ENCODE results near the gene NUDT22.

The NUDT22 gene

GRCh38 chr11:64253043-64253442 is 27.0 kb downstream of the NUDT22 start (continued):
- TF ChIP-seq ARNTL (CRISPR knock-in tag; IDR thresholded peaks at IDR 0.05; ENCODE audit: borderline replicate concordance, low read depth): no peak
- no peak for TF ChIP-seq BACH2 (CRISPR knock-in tag; IDR thresholded peaks at IDR 0.05; ENCODE audit: borderline replicate concordance)
- TF ChIP-seq ZNF565 (CRISPR knock-in tag; conservative IDR thresholded peaks at IDR 0.05; ENCODE audit: low read depth): no peak
- no peak for TF ChIP-seq RARB (CRISPR knock-in tag; IDR thresholded peaks at IDR 0.05)
- TF ChIP-seq ISL1 (CRISPR knock-in tag; IDR thresholded peaks at IDR 0.05): no peak
- TF ChIP-seq ZC3H10 (CRISPR knock-in tag; IDR thresholded peaks at IDR 0.05): no peak
- TF ChIP-seq ZNF8 (CRISPR knock-in tag; IDR thresholded peaks at IDR 0.05): no peak
- TF ChIP-seq OSR1 (CRISPR knock-in tag; IDR thresholded peaks at IDR 0.05): no peak
- TF ChIP-seq, protein P1, sequence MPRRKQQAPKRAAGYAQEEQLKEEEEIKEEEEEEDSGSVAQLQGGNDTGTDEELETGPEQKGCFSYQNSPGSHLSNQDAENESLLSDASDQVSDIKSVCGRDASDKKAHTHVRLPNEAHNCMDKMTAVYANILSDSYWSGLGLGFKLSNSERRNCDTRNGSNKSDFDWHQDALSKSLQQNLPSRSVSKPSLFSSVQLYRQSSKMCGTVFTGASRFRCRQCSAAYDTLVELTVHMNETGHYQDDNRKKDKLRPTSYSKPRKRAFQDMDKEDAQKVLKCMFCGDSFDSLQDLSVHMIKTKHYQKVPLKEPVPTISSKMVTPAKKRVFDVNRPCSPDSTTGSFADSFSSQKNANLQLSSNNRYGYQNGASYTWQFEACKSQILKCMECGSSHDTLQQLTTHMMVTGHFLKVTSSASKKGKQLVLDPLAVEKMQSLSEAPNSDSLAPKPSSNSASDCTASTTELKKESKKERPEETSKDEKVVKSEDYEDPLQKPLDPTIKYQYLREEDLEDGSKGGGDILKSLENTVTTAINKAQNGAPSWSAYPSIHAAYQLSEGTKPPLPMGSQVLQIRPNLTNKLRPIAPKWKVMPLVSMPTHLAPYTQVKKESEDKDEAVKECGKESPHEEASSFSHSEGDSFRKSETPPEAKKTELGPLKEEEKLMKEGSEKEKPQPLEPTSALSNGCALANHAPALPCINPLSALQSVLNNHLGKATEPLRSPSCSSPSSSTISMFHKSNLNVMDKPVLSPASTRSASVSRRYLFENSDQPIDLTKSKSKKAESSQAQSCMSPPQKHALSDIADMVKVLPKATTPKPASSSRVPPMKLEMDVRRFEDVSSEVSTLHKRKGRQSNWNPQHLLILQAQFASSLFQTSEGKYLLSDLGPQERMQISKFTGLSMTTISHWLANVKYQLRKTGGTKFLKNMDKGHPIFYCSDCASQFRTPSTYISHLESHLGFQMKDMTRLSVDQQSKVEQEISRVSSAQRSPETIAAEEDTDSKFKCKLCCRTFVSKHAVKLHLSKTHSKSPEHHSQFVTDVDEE (CRISPR knock-in tag; IDR thresholded peaks at IDR 0.05): no peak
- no peak for TF ChIP-seq PPARA (CRISPR knock-in tag; IDR thresholded peaks at IDR 0.05; ENCODE audit: borderline replicate concordance)

DNA sequence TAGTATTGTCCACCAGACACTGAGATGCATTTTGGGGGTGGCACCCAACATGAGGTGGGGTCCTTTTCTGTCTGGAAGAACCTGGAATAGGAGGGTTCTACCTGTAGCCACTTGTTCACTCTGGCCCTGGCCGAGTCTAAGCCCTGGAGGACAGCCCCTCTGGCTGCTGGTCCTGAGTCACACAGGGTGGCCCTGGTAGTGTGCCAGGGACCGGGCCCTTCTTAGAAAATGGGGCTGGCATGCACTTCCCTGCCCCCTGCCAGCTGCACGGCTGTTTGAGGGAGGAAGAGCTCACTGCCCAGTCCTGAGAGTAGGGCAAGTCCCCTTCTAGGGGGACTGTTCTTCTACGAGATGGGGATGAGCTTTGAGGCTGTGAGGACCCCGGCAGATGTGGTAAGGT is 27.4 kb downstream of the NUDT22 start:
- no peak for ATAC-seq
- no peak for TF ChIP-seq TCF4 (CRISPR knock-in tag; IDR thresholded peaks at IDR 0.05; ENCODE audit: borderline replicate concordance)
- TF ChIP-seq OSR1 (CRISPR knock-in tag; IDR thresholded peaks at IDR 0.05): no peak
- no peak for TF ChIP-seq POU6F1 (CRISPR knock-in tag; IDR thresholded peaks at IDR 0.05; ENCODE audit: borderline replicate concordance, low read depth)
- no peak for TF ChIP-seq ZFP30 (CRISPR knock-in tag; IDR thresholded peaks at IDR 0.05)
- no peak for TF ChIP-seq BACH2 (CRISPR knock-in tag; IDR thresholded peaks at IDR 0.05; ENCODE audit: borderline replicate concordance)
- no peak for TF ChIP-seq CSDC2 (CRISPR knock-in tag; IDR thresholded peaks at IDR 0.05)

DNA sequence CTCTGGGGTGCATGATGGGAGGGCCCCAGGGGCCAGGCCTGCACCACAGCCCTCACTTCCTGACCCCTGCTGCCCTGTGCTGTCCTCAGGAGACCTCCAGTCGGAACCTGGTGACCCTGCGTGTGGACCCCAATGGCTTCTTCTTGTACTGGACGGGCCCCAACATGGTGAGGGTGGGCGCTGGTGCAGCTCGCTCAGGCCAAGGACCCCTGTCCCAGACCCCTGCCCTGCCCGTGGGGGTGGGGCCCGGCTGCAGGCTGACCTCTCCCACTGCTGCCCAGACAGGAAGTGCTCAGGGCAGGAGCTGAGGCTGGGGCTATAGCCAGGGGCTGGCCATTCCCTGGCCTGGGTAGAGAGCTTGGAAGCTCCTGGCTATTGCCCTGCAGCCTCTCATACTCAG is 28.3 kb downstream of the NUDT22 start:
- no peak for TF ChIP-seq CSDC2 (CRISPR knock-in tag; IDR thresholded peaks at IDR 0.05)
- no peak for TF ChIP-seq ZNF565 (CRISPR knock-in tag; conservative IDR thresholded peaks at IDR 0.05; ENCODE audit: low read depth)
- no peak for TF ChIP-seq TCF4 (CRISPR knock-in tag; IDR thresholded peaks at IDR 0.05; ENCODE audit: borderline replicate concordance)
- no peak for TF ChIP-seq ZFP30 (CRISPR knock-in tag; IDR thresholded peaks at IDR 0.05)
- TF ChIP-seq ZNF8 (CRISPR knock-in tag; IDR thresholded peaks at IDR 0.05): no peak
- no peak for TF ChIP-seq ZC3H10 (CRISPR knock-in tag; IDR thresholded peaks at IDR 0.05)
- no peak for TF ChIP-seq SNAI2 (CRISPR knock-in tag; IDR thresholded peaks at IDR 0.05)
- no peak for TF ChIP-seq TOX (CRISPR knock-in tag; IDR thresholded peaks at IDR 0.05; ENCODE audit: borderline replicate concordance)
- no peak for TF ChIP-seq ZFP3 (CRISPR knock-in tag; IDR thresholded peaks at IDR 0.05)
- no peak for TF ChIP-seq PPARA (CRISPR knock-in tag; IDR thresholded peaks at IDR 0.05; ENCODE audit: borderline replicate concordance)
- TF ChIP-seq, protein P2, sequence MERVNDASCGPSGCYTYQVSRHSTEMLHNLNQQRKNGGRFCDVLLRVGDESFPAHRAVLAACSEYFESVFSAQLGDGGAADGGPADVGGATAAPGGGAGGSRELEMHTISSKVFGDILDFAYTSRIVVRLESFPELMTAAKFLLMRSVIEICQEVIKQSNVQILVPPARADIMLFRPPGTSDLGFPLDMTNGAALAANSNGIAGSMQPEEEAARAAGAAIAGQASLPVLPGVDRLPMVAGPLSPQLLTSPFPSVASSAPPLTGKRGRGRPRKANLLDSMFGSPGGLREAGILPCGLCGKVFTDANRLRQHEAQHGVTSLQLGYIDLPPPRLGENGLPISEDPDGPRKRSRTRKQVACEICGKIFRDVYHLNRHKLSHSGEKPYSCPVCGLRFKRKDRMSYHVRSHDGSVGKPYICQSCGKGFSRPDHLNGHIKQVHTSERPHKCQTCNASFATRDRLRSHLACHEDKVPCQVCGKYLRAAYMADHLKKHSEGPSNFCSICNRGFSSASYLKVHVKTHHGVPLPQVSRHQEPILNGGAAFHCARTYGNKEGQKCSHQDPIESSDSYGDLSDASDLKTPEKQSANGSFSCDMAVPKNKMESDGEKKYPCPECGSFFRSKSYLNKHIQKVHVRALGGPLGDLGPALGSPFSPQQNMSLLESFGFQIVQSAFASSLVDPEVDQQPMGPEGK (CRISPR knock-in tag; IDR thresholded peaks at IDR 0.05; ENCODE audit: borderline replicate concordance): no peak
- no peak for ATAC-seq

DNA sequence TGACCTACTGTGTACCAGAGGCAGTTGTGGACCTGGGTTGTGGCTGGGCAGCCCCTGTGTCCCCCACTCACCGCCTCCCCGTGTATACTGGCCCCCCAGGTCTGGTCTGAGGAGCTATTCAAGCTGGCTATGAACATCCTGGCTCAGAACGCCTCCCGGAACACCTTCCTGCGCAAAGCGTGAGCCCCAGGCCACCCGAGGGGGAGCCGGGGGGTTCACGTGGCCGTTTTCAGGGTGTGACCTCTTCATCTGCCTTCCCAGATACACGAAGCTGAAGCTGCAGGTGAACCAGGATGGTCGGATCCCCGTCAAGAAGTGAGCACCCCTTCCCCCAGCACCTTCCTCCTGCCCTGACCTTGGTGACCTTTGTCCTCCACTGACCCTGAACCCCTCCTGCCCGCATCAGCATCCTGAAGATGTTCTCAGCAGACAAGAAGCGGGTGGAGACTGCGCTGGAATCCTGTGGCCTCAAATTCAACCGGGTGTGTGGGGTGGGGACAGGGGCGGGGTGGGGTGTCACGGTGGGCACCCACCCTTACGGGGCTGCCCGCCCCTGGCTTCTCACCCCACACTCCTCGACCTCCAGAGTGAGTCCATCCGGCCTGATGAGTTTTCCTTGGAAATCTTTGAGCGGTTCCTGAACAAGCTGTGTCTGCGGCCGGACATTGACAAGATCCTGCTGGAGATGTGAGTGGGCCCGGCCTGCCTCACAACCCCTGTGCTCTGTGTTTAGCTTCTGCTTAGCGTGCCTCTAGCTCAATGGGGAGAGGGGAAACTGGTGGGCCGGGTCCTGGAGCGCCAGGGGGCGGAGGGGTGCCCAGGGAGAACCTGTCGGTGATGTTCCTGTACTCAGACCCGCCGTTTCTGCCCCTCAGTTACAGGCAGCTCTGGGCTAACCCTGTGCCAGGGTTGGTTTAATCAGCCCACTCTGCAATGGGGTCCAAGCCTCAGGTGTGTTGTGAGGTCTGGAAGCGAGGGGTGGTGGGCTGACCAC is 29.4 kb downstream of the NUDT22 start:
- ATAC-seq: no peak

More for the DNA sequence above, 29.4 kb downstream of the NUDT22 start:
- no peak for TF ChIP-seq PPARA (CRISPR knock-in tag; IDR thresholded peaks at IDR 0.05; ENCODE audit: borderline replicate concordance)
- TF ChIP-seq, protein P1 (CRISPR knock-in tag; IDR thresholded peaks at IDR 0.05): no peak
- no peak for TF ChIP-seq GLIS3 (CRISPR knock-in tag; IDR thresholded peaks at IDR 0.05)
- no peak for TF ChIP-seq SNAI2 (CRISPR knock-in tag; IDR thresholded peaks at IDR 0.05)

All from SK-N-SH treated with all-trans-retinoic acid at 6 μM for 48 hours (cell line).